K562 (cell line): ENCODE measurements around the gene TSC1. TPM values are rescaled to one million over a fixed set of nuclear protein-coding genes. Genes with fewer than 3 reads are reported as not detected.

ENCODE experiments used
- ATAC-seq: fragments of 200-7000 bp; cut with Tn5 transposase; 3 replicates; pipeline ENCODE4 v1.9.1; 2020; ENCODE audit warnings: moderate library complexity
- BruUV-seq: library from RNA; stranded (reverse); fragments of 400-500 nt; replicated peaks from 2 replicates; lab custom pipeline; 2021; lab: Mats Ljungman, UMichigan
- CTCF ChIA-PET: fragments of 300-600 bp; formaldehyde crosslinking; extraction: SDS; loops from one replicate; lab custom pipeline; 2021; ENCODE audit warnings: low intra/inter-chr PET ratio; lab: Yijun Ruan, JAX
- POLR2A ChIA-PET: fragments of 300-600, 350-650 bp; sonication (Branson Sonifier 250); formaldehyde crosslinking; extraction: SDS; loops from one replicate; lab custom pipeline; 2021; ENCODE audit warnings: antibody characterized with exemption, inconsistent platforms; lab: Yijun Ruan, JAX
- DNase-seq, 4 experiments: peaks; one replicate each; pipeline versions ENCODE4 v3.0.0 to v3.0.0-alpha.2; 2011 to 2018; ENCODE audit warnings: low spot score in 3 of 4, mixed read lengths in 3 of 4; ENCODE audit errors: extremely low read depth in 1 of 4
- FAIRE-seq: peaks from 2 replicates; lab custom pipeline; 2011; peaks lifted over from hg19 to GRCh38; lab: Jason Lieb, UNC
- H2AFZ ChIP-seq: 2 replicates; pipeline ENCODE4 v1.6.0; 2011; ENCODE audit warnings: low read depth, low read length, control low read depth, inconsistent platforms
- H3K27ac ChIP-seq: fragments of 200-600 bp; 3 replicates; pipeline ENCODE4 v1.8.0; 2011; ENCODE audit warnings: low read depth, mild to moderate bottlenecking, control low read depth, inconsistent platforms, low read length, moderate library complexity, mixed read lengths; ENCODE audit errors: extremely low read depth
- H3K27me3 ChIP-seq, 2 experiments: fragments of 300-600 bp in 1 of 2; 2 replicates in 1 of 2; 3 replicates in 1 of 2; pipeline versions ENCODE4 v1.6.0 to v1.8.0; 2011; ENCODE audit warnings: inconsistent platforms in 2 of 2, low read length in 2 of 2, mild to moderate bottlenecking in 1 of 2, mixed read lengths in 1 of 2, moderate library complexity in 1 of 2; ENCODE audit not compliant: control insufficient read depth in 2 of 2, insufficient read depth in 2 of 2
- H3K36me3 ChIP-seq: fragments of 300-600 bp; 3 replicates; pipeline ENCODE4 v1.8.0; 2011; ENCODE audit warnings: mild to moderate bottlenecking, low read length, inconsistent platforms; ENCODE audit not compliant: control insufficient read depth, insufficient read depth
- H3K4me1 ChIP-seq, 2 experiments: fragments of 200-600 bp in 1 of 2; replicated peaks in 1 of 2; 2 replicates in 1 of 2; 3 replicates in 1 of 2; pipeline versions ENCODE4 v1.5.1 to v1.8.0; 2011; ENCODE audit warnings: inconsistent platforms in 2 of 2, low read length in 2 of 2, mild to moderate bottlenecking in 1 of 2, mixed read lengths in 1 of 2, moderate library complexity in 1 of 2; ENCODE audit not compliant: control insufficient read depth in 2 of 2, insufficient read depth in 2 of 2
- H3K4me2 ChIP-seq: 2 replicates; pipeline ENCODE4 v1.6.1; 2011; ENCODE audit warnings: low read length, control low read depth, inconsistent platforms, mixed read lengths; ENCODE audit not compliant: insufficient read depth
- H3K4me3 ChIP-seq: fragments of 200-600 bp; sonication (generic), shearing (Covaris generic); 2 replicates; pipeline ENCODE4 v1.5.1; 2016; ENCODE audit warnings: control low read depth, inconsistent platforms
- H3K79me2 ChIP-seq: fragments of 200-600 bp; 3 replicates; pipeline ENCODE4 v1.8.0; 2011; ENCODE audit warnings: low read length, inconsistent platforms; ENCODE audit not compliant: control insufficient read depth, insufficient read depth
- H3K9ac ChIP-seq, 2 experiments: 2 replicates each; pipeline versions ENCODE4 v1.6.0 to v1.6.1; 2011; ENCODE audit warnings: low read depth in 2 of 2, low read length in 2 of 2, control low read depth in 1 of 2, inconsistent platforms in 1 of 2, mild to moderate bottlenecking in 1 of 2, mixed read lengths in 1 of 2; ENCODE audit not compliant: insufficient read depth in 1 of 2
- H3K9me1 ChIP-seq: one replicate; pipeline ENCODE4 v1.6.0; 2011; ENCODE audit warnings: inconsistent platforms, mild to moderate bottlenecking, low read length, moderate library complexity; ENCODE audit not compliant: control insufficient read depth, insufficient read depth
- H3K9me3 ChIP-seq: replicated peaks from 2 replicates; pipeline ENCODE4 v1.5.1; 2011; ENCODE audit warnings: low read depth, low read length, inconsistent platforms; ENCODE audit not compliant: control insufficient read depth, insufficient read depth
- H4K20me1 ChIP-seq: replicated peaks from 2 replicates; pipeline ENCODE4 v1.6.1; 2011; ENCODE audit warnings: low read length, inconsistent platforms, mixed read lengths; ENCODE audit not compliant: control insufficient read depth, insufficient read depth
- CREB3L1 ChIP-seq: fragments of 450-650 bp; IDR thresholded peaks from 2 replicates; pipeline ENCODE4 v1.6.1; 2014; ENCODE audit warnings: low read depth, mild to moderate bottlenecking, moderate library complexity, borderline replicate concordance
- E2F5 ChIP-seq: sonication (generic); formaldehyde crosslinking; IDR thresholded peaks from 2 replicates; pipeline ENCODE4 v1.8.0; 2022; ENCODE audit warnings: mild to moderate bottlenecking, missing genetic modification reagents
- HDAC6 ChIP-seq: IDR thresholded peaks from 2 replicates; pipeline ENCODE4 v1.6.1; 2012; ENCODE audit warnings: low read depth, mild to moderate bottlenecking, control low read depth, inconsistent platforms, low read length, moderate library complexity
- MAFG ChIP-seq: fragments of 450-650 bp; conservative IDR thresholded peaks from 2 replicates; pipeline ENCODE4 v1.6.1; 2016; ENCODE audit warnings: missing genetic modification characterization, missing compliant biosample characterization
- NRF1 ChIP-seq, 2 experiments: fragments of 450-650 bp; IDR thresholded peaks in 1 of 2; conservative IDR thresholded peaks in 1 of 2; 2 replicates each; pipeline ENCODE4 v1.6.1; 2014; ENCODE audit warnings: mild to moderate bottlenecking in 2 of 2
- TRIM28 ChIP-seq: fragments of 450-650 bp; IDR thresholded peaks from 2 replicates; pipeline ENCODE4 v1.6.1; 2017
- XRCC3 ChIP-seq: fragments of 450-650 bp; IDR thresholded peaks from 2 replicates; pipeline ENCODE4 v1.6.1; 2017; ENCODE audit warnings: mild to moderate bottlenecking, moderate library complexity
- ZKSCAN1 ChIP-seq: fragments of 150-350 bp; IDR thresholded peaks from 2 replicates; pipeline ENCODE4 v1.6.1; 2016; ENCODE audit warnings: low read depth, low read length
- ZNF232 ChIP-seq: sonication (generic); formaldehyde crosslinking; IDR thresholded peaks from 2 replicates; pipeline ENCODE4 v1.8.0; 2022; ENCODE audit warnings: mild to moderate bottlenecking, missing genetic modification reagents
- ZNF280A ChIP-seq: fragments of 450-650 bp; IDR thresholded peaks from 2 replicates; pipeline ENCODE4 v1.6.1; 2018; ENCODE audit warnings: mild to moderate bottlenecking, low read depth; ENCODE audit not compliant: partially characterized antibody
- ZNF431 ChIP-seq: sonication (generic); formaldehyde crosslinking; IDR thresholded peaks from 2 replicates; pipeline ENCODE4 v1.8.0; 2022; ENCODE audit warnings: mild to moderate bottlenecking, missing genetic modification reagents
- ZNF444 ChIP-seq: fragments of 250-450 bp; sonication (Bioruptor Pico); IDR thresholded peaks from 2 replicates; pipeline ENCODE4 v1.4.0; 2020; ENCODE audit warnings: mild to moderate bottlenecking, moderate library complexity
- WGBS: fragments of 100-300 bp; shearing (Covaris generic); methylation state at CpG from one replicate; pipeline ENCODE4 v1.1.6; 2016; ENCODE audit warnings: low coverage, mixed read lengths; ENCODE audit not compliant: insufficient coverage; ENCODE audit errors: missing lambda C conversion rate; 5-methylcytosine and 5-hydroxymethylcytosine counted together
- in situ Hi-C: fragments of 300-500 bp; cut with MboI; formaldehyde crosslinking; loops from 4 replicates; pipeline ENCODE4 v1.15.0; 2018; ENCODE audit warnings: inconsistent platforms, mixed read lengths
- intact Hi-C: fragments of 100-400 bp; cut with micrococcal nuclease; formaldehyde crosslinking; loops from 2 replicates; pipeline ENCODE4 v1.14.2; 2022
- polyA plus RNA-seq, 8 experiments: library from polyadenylated mRNA; depleted of rRNA in 4 of 8; stranded (reverse) in 5 of 8; unstranded in 3 of 8; fragments of >200 nt; fragmentation: Nextera tagmentation in 2 of 8; fragmentation: Illumina TruSeq in 1 of 8; extraction: Ambion mirVana in 2 of 8; extraction: Trizol in 1 of 8; gene quantifications; 2 replicates each; pipeline versions ENCODE4 v1.2.1 to v1.2.3, GENCODE V29; 2011 to 2014; ENCODE audit warnings: inconsistent platforms in 1 of 8, missing spikeins in 1 of 8
- total RNA-seq, 7 experiments: library from RNA; depleted of rRNA in 6 of 7; stranded (reverse); fragments of >200 nt in 6 of 7; fragmentation: Illumina TruSeq in 2 of 7; extraction: Trizol in 2 of 7; gene quantifications; 2 replicates each; pipeline versions ENCODE4 v1.2.1 to v1.2.3, GENCODE V29; 2011 to 2021; ENCODE audit warnings: low replicate concordance in 1 of 7
- TF ChIP-seq, protein P1 (sequence below): sonication (generic); formaldehyde crosslinking; IDR thresholded peaks from 2 replicates; pipeline ENCODE4 v1.8.0; 2022; ENCODE audit warnings: mild to moderate bottlenecking, missing genetic modification reagents, borderline replicate concordance

Gene TSC1
- total and polyA plus RNA-seq, 9 of the 15 experiments (the other 6 are each of a cell fraction or from before 2014, with no cell fraction given), result 6.9 to 37.6 (median 18.6) TPM

DNA sequence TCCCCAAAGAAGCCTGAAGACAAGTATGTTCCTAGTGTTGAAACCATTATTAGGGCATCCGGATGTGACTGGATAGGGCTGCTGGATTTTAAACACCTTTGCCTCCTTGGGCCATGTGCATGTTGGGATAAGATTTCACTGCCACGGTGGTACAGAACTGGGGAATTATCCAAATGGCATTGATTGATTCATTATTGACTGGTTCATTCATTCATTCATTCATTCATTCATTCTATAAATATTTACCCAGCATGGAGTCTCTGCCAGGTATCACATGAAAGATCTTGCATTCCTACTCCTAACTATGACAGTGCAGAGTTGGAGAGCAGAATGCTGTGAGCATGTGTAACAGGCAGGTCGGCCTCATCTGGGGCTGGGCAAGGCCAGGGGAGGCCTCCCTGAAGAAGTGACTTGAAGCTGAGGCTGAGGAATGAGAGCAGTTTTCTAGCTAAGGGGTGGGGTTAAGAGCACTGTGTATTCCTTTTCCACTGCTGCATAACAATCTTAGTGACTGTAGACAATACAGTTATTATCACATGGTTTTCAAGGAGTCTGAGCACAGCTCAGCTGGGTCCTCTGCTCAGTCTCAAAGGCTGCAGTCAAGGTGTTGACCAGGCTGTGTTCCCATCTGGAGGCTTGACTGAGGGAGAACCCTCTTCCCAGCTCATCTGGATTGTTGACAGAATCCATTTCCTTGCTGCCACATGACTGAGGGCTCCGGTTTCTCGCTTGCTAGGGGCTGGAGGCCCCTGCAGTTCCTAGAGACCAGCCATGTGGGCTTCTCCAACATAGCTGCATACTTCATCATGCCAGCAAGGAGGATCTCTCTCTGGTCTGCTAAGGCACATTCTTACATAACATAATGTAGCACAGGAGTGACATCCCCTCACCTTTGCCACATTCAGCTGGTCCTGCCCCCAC is 102.0 kb downstream of the TSC1 start:
- Histone ChIP-seq H3K4me1 (no peaks in the 10 kb centered on the region; a peak in 1 of 5 replicates), H3K9ac (no peak overlapping the region), H4K20me1 (0 out of 2 replicates have a peak, but pooled peaks cover 6% of the 10 kb centered on the region), H3K4me2 (no peak overlapping the region), H3K79me2 (no peaks in the 10 kb centered on the region), H3K4me3 (no peak overlapping the region), H2AFZ (no peak overlapping the region), H3K9me3 (no peaks in the 10 kb centered on the region), H3K27ac (no peak overlapping the region), H3K36me3 (no peaks in the 10 kb centered on the region), H3K27me3 (peaks cover 25 to 66% of the 10 kb centered on the region in 2 experiments; a peak in 4 of 5 replicates), H3K9me1 (no peaks in the 10 kb centered on the region)
- DNase-seq (no peak), ATAC-seq (peak; percentile 56; the same call in 2 of the 3 replicates), FAIRE-seq (no peak)
- in situ Hi-C loops (no loop called here), intact Hi-C loops (no loop called here)
- CTCF ChIA-PET, result no interaction called here
- no TSS peak for BruUV-seq
- POLR2A ChIA-PET, result interaction anchor here (0.5 to 1.2 kb wide), 5 partner anchors 9 to 414 kb away, joined by 3 to 5 read pairs (median 3); partner anchors contain the start of gene GTF3C5
- 7% methylated on average over 5 of the region's 5 CpGs for WGBS
- TF ChIP-seq ZNF232 (CRISPR knock-in tag) (no peak), E2F5 (CRISPR knock-in tag) (no peak), NRF1 (conservative IDR thresholded peaks at IDR 0.05 in 1 of 2, IDR thresholded peaks at IDR 0.05 in 1 of 2) (peak; percentile 45 to 51; a peak in 3 of 4 replicates), ZKSCAN1 (no peak), ZNF431 (CRISPR knock-in tag) (no peak), CREB3L1 (no peak), XRCC3 (no peak), TRIM28 (no peak), ZNF444 (CRISPR knock-in tag) (no peak), MAFG (tag) (0 out of 2 replicates have a peak, but pooled peaks have one; percentile 31), HDAC6 (no peak), ZNF280A (no peak)
- TF ChIP-seq, protein P1, sequence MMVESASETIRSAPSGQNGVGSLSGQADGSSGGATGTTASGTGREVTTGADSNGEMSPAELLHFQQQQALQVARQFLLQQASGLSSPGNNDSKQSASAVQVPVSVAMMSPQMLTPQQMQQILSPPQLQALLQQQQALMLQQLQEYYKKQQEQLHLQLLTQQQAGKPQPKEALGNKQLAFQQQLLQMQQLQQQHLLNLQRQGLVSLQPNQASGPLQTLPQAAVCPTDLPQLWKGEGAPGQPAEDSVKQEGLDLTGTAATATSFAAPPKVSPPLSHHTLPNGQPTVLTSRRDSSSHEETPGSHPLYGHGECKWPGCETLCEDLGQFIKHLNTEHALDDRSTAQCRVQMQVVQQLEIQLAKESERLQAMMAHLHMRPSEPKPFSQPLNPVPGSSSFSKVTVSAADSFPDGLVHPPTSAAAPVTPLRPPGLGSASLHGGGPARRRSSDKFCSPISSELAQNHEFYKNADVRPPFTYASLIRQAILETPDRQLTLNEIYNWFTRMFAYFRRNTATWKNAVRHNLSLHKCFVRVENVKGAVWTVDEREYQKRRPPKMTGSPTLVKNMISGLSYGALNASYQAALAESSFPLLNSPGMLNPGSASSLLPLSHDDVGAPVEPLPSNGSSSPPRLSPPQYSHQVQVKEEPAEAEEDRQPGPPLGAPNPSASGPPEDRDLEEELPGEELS (CRISPR knock-in tag), result no peak
